HG03066 (cell line): ENCODE results near the gene FAM184A.
"Not testable (repeated sequence)": the region's sequence is repeated elsewhere in the genome, so short reads cannot be mapped to it uniquely, and the experiment has no call there.

Experiments used
- ATAC-seq: cut with Tn5 transposase; IDR thresholded peaks from one replicate; pipeline ENCODE4 v1.9.1; 2021; ENCODE audit warnings: low read depth; ENCODE audit not compliant: unreplicated experiment

FAM184A gene

DNA sequence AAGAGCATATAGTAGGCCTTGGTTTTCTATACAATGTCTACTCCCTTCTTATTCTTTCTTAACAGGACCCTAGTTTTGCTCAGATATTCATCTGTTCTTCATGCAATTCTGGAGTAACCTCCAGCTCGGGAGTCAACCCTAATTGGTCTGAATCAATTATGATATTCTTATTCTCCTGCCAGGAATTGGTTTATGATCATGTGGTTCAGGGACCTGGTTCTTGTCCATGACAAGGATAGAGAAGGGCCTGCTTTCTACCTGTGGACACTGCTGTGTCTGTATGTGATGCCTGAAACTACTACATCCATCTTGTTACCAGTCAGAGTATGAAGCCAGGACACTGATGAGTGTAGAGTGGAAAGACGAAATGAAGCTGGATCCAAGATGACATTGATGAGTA lies 24.4 kb upstream of the FAM184A start:
- ATAC-seq, result no peak

- ATAC-seq, result no peak
These were observed 21.7 kb upstream of the FAM184A start for GRCh38 chr6:119100115-119100514.

- ATAC-seq, result not testable (repeated sequence)
These were observed 19.4 kb upstream of the FAM184A start for GRCh38 chr6:119097815-119098361.

DNA sequence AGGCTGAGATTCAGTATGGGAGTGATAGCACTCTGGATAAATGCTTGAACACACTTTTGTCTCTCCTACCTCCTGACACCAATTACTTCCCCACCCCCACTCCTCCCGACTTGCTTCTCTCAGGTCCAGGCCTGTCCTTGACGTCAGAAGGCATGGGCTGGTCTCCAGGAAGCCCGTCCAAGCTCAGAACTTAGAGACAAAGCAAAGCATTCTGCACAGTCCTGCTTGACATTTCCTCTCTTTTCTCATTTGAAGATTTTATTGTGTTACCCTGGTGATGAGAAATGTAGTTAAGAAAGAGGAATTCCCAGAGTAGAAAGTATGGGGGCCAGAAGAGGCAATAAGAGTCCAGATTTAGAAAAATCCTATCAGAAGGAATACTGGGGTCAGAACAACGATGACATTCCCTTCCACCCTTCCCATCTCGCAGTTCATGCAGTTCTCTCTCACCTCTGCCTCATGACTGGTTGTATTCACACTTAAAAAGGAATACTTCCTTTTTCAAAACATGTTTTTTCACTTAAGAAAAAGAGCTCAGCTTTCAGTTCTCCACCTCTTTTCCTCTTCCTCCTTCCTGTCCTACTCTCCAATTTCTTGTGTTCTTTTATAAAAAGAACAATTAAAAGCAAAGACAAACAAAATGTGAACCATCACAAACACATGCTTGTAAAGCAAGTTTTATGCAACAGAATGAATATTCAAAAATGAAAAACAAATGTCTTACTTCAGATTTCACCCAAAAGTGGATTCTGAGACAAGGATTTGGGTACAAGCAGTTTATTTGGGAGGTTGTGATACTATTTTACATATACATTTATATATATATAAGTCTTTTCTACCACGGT lies 18.5 kb upstream of the FAM184A start:
- no peak for ATAC-seq

GRCh38 chr6:119090256-119090655 lies 11.8 kb upstream of the FAM184A start:
- ATAC-seq, result no peak

GRCh38 chr6:119084784-119085183 lies 6.3 kb upstream of the FAM184A start:
- ATAC-seq, result no peak

DNA sequence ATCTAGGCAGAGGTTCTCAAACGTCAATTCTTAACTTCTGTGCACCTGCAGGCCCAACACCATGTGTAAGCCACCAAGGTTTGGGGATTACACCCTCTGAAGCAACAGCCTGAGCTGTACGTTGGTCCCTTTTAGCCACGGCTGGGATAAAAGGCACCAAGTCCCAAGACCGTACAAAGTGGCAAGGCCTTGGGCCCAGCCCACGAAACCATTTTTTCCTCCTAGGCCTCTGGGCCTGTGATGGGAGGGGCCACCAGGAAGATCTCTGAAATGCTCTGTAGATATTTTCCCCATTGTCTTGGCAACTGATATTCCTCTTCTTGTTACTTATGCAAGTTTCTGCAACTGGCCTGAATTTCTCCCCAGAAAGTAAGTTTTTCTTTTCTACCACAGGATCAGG lies 4.5 kb upstream of the FAM184A start:
- no peak for ATAC-seq

DNA sequence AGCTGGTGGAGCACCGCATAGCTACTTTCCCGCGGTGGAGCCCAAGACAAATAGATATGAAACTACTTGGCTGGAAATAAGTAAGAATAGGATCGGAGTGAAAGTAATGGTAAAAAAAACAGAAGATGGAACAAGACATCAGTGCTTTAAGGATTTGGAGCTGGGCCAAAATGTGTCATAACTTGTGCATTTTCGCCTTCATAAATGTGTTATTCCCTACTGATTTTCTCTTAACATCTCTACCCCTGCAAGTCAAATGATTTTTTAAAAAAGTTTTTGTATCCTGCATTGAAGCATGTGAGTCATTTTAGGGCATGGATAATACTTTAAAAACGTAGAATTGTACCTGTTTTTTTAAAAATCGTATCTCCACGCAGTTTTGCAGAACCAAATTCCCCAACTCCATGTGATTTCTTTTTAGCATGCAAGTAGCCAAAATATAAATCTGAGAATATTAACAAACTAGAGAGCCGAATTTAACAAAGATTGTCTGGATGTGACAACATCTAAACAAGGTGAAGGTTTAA lies 882 bp upstream of the FAM184A start:
- no peak for ATAC-seq

- ATAC-seq, result no peak
These were observed 655 bp downstream of the FAM184A start for GRCh38 chr6:119077643-119078375.

- ATAC-seq, result no peak
These were observed 1.1 kb downstream of the FAM184A start for GRCh38 chr6:119077391-119077642.

GRCh38 chr6:119076576-119077390 lies 1.7 kb downstream of the FAM184A start:
- no peak for ATAC-seq

DNA sequence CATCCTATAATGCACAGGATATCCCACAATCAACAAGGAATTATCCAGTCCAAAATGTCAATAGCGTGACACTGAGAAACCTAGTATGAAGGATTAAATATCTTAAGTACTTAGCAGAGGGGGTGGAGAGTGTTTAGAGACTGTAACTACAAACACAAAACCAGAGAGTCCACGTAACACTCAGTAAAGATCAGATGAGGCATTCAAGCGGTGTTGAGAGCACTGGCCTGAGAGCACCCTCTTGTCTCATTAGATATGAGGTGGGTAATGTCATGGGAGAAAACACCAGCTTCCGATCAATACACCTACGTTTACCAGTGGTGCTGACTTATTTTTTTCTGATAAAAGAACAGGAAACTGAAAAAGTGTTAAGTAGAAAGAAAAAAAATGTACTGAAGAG lies 2.3 kb downstream of the FAM184A start:
- no peak for ATAC-seq

DNA sequence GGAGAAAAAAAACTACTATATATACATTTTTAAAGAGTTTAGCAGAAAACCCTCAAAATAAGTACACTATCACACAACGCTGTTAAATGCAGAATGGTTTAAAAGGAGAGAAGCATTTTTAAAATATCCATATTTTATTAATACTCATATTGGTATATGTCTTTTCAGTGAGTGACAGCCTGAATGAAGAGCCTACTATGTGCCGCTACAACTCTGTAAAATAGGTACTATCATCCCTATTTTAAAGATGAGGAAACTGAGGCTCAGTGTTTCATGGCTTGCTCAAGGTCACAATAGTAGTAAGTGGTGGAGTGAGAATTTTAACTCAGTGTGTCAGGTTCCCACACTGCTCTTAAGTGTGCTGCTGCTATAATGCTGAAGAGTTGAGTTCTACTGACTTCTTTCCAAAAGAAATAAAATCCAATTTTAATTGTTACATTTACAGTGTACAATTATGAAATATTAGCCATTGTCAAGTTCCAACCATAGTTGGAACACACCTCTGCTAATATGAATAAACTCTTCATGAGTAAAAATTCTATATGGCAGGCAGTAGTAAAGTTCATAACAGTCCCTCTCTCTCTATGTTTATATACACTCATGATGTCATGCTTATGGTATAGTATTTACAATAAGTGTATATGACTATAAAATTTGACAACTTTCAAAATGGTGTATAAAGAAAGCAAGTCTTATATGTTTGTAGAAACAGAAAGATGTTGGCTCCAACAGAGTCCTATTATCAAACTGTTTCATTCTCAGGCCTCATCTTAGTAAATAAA lies 3.1 kb downstream of the FAM184A start:
- ATAC-seq, result no peak

GRCh38 chr6:119073307-119074051 lies 5.0 kb downstream of the FAM184A start:
- no peak for ATAC-seq

DNA sequence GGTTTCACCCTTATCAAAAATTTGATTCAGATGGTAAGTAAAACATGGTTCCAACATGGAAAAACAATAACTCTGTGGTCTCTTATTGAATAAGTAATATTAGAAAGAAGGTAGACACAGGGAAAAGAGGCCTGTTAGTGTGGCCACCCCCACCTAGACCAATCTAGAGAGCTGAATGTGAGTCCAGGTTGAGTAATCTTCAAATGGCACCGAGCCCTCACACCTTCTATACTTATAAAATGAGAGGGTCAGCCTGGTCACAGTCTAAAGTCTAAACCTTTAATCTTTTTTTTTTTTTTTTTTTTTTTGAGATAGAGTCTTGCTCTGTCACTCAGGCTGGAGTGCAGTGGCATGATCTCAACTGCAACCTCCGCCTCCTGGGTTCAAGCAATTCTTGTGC lies 6.9 kb downstream of the FAM184A start:
- no peak for ATAC-seq

DNA sequence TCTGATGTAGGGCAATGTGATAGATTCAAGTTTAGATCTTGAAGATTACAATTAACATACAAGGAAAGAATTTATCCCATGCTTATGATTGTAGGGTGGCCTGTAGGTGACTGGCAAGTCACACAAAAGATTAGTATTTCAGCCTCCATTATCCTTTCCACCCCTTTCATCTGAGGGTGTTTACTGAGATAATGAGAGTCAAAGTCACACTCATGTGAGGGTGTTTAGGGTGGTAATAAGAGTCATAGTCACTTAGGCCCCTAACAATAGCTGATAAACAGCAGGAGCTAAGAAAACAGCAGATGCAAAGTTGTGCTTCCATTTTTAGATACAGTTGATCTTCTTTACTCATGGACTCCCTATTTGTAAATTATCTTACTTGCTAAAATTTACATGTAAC lies 11.4 kb downstream of the FAM184A start:
- ATAC-seq, result no peak

DNA sequence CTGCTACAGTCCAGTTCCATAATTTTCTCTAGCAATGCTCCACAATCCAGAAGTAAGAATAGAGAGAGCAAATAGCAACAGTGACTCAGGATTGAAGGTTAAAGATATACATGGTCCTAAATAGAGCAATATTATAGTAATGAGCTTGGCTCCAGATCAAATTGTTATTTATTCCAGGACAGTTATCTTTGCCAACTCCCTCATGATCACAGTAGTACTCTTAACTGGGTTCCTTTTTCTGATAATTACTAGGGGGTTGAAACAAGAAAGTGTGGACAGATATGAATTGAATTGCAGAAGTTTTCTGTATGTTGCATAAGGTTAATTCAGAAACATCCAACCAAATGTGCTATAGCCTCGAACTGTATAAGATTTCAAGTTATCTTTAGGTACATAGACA lies 11.9 kb downstream of the FAM184A start:
- ATAC-seq, result no peak

DNA sequence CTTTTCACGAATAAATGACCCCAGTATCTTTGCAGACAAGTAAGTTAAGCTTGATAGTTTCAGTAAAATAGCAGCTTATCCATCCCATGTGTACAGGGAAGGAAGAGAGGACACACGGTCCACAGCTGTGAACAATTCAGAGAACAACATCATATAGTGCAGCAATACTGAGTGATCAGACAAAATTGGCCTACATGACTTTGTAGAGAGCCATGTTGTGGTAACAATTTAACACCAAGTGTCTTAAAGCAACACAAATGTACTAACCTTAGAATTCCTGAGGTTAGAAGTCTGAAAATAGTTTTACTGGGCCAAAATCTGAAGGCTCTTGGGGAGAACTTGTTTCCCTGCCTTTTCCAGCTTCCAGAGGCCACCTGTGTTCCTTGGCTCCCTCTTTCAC lies 12.5 kb downstream of the FAM184A start:
- no peak for ATAC-seq

- ATAC-seq, result no peak
These were observed 13.1 kb downstream of the FAM184A start for GRCh38 chr6:119065382-119065781.
